NCI-H748 treated with DMSO at 0.1 percent for 48 hours (cell line): ENCODE measurements around the gene LRRC28.

Experiments
- DNase-seq: peaks from one replicate; lab custom pipeline; 2025; lab: John Stamatoyannopoulos, UW

The LRRC28 gene

GRCh38 chr15:99250001-99250400 lies 1.3 kb upstream of the LRRC28 start:
- no peak for DNase-seq

- DNase-seq, result no peak
These were observed 806 bp upstream of the LRRC28 start for GRCh38 chr15:99250494-99250856.

GRCh38 chr15:99252326-99252725 lies 1.0 kb downstream of the LRRC28 start:
- DNase-seq, result no peak

DNA sequence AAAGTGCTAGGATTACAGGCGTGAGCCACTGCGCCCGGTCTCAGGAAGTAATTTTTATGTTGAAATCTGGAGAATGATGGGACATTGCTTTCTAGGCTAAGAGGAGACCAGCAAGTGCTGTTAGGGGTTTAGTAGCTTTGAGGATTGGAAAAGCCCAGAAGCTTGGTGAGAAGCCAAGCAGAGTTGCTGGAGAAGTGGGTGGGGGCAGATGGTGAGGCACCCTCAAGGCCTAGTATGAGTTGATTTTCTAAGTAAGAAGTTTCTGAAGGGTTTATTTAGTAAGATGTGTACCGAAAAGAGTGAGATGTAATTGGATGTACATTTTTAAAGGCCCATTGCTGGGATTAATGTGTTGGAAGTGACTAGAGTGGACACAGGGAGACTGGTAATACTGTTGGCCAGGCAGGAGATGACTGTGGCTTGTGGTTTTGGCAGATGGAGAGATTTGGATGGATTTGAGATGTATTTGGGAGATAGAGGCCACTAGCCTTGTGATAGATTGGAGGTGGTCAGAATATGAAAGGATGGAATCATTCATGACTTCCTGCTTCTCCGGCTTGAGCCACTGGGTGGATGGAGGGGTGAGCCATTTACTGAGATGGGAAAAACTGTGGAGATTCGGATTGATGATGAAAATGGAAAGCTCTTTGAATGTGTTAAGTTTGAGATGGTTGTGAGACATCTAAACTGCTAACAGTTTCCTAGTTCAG lies 2.3 kb downstream of the LRRC28 start:
- no peak for DNase-seq

GRCh38 chr15:99257107-99257750 lies 5.9 kb downstream of the LRRC28 start:
- DNase-seq, result no peak

GRCh38 chr15:99264125-99264524 lies 12.8 kb downstream of the LRRC28 start:
- no peak for DNase-seq

DNA sequence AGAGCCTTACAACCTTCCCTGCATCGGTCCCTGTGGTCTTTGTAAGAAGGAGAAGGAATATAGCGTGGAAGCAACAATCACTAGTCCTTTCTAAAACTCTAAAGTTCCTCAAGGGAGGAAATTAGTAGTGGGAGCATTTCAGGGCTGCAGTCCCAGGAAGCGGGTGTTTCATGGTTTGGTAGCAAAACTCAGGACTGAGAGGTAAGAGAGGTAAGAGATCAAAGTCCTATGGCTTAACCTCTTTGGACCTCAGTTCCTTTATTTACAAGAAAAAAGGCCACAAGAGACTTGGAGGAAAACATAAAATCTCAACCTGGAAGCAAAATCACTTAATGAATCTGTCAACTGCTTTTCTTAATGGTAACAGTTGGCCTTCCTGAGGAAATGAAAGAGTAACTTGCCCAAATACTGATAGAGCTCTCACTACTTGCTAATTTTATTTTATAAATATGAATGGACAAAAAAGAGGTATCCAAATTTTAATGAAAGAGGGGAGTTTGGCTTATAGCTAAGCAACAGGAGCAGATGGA lies 14.3 kb downstream of the LRRC28 start:
- DNase-seq, result no peak

DNA sequence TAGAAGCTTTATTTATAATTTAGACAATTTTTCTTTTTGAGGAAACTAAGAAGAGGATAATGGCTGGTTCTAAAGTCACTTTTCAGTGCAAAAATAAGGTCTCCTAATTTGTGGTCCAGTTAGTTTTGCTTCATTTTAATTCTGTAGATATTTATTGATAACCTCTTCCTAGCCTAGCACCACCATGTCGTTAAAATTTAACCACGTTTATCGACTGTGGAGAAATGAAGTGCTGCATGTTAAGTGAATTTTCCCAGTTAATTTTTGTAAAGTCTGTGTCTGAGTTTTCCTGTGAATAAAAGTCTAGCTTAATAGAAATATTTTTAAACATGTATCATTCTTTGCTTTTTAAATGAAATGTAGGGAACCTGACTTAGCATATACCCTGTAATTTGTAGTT lies 16.7 kb downstream of the LRRC28 start:
- no peak for DNase-seq

DNA sequence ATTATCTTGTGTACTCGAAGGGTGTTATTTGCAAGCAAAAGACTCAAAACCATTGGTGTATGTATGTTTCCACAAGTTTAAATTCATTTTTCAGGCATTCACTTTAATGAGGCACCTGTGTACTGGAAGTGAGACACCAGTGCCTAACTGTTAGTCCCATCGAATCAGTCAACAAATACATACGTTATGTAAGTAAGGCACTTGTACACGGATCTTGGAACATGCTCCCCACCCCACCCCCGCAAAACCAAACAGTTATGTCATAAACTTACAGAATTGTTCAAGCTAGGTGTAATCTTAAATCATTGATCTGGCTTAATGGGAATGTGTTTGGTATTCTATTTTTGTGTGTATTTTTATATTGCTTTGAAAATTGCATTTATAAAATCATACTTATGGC lies 17.1 kb downstream of the LRRC28 start:
- DNase-seq, result no peak

DNA sequence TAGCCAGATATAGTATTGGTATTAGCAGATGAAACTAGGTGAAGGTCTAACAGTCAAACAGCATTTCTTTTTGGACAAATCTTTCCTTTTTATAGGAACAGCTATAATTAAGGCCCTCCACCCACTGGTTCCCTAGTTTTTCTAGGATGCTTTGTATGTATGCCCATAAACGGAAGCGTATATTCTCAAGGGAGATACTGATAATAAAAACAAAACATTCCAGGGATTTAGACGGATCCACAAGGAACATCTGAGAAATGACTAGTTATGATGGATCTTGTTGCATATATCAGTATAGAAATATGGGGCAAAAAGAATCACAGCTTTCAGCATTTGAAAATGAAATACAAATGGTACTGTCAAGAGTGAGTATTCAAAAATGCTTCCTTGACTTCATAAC lies 22.5 kb downstream of the LRRC28 start:
- DNase-seq, result no peak

DNA sequence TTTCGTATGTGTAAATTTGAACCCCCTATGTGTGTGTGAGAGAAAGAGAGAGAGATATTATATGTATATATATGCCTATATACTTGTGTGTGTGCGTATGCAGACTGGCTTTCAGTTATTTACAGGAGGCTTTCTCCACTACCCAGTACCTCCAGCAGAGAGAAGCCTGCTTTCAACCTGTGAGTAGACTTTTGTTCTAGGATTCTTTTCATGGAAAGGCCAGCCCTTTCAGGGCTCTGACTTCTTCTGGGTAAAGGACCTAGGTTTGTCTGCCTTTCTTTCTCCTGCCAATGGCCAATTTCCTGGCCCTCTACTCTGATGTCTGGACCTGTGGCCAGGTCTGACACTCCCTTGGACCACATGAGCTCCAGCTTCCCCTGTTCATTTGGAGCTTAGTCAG lies 23.8 kb downstream of the LRRC28 start:
- DNase-seq, result no peak

DNA sequence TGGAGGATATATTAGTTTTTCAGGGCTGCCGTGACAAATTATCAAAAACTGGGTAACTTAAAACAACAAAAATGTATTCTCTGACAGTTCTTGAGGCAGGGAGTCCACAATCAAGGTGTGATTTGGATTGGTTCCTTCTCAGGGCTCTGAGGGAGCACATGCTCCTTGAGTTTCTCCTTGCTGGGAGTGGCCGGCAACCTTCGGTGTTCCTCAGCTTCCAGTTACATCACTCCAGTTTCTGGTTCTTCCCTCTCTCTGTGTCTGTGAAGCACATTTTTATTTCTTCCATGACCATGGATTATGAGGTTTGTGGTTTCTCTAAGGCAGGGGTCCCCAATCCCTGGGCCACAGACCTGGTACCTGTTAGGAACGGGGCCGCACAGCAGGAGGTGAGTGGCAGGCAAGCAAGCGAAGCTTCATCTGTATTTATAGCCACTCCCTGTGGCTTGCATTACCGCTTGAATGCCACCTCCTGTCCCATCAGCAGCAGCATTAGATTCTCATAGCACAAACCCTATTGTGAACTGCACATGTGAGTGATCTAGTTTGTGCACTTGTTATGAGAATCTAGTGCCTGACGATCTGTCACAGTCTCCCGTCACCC lies 24.3 kb downstream of the LRRC28 start:
- DNase-seq, result no peak

DNA sequence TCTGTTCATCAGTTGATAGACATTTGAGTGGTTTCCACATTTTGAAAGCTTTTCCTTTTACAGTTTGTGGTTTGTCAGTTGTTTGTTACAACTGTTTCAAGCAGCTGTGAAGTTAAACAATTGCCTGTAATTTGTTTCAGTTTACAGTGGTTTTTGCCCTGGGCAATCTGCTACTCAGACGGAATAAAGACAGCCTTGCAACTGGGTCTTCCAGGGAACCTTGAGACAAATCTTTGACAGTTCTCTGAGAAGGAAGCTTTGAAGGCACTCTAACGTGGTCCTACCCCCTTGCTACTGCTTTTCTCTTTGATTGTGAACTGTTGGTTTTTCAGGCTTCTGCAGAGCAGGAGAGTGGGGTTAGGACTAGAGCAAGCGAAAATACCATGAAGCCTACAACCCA lies 28.0 kb downstream of the LRRC28 start:
- DNase-seq, result no peak

DNA sequence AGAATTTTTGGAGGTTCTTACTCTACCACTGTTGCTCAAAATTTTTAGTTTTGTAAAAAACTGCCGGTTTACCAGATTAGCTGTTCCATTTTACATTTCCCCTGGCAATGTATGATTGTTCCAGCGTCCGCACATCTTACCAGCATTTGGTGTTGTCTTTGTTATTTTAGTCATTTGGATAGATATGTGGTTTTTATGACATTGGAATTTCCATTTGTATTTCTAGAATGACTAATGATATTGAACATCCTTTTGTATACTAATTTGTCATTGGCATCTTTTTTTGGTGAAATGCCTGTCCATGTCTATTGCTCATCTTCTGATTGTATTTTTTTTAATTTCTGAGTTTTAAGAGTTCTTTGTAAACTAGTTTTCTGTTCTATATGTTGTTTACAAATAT lies 28.5 kb downstream of the LRRC28 start:
- DNase-seq, result no peak

DNA sequence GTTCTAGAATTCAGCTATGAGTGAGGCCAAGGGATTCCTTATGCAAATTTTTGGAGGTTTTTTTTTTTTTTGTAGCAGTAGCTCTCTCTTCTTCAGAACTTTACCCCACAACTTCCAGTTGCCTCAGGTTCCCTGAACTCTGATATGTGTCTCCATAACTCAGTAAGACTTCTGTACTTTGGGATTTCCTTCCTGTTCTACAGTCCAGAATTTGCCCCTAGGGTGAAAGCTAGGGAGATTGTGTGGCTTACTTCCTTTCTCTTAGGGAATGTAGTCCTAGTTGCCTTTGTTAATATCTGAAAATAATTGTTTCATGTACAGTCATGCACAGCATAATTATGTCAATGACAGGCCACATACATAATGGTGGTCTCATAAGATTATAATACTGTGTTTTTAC lies 30.8 kb downstream of the LRRC28 start:
- no peak for DNase-seq

DNA sequence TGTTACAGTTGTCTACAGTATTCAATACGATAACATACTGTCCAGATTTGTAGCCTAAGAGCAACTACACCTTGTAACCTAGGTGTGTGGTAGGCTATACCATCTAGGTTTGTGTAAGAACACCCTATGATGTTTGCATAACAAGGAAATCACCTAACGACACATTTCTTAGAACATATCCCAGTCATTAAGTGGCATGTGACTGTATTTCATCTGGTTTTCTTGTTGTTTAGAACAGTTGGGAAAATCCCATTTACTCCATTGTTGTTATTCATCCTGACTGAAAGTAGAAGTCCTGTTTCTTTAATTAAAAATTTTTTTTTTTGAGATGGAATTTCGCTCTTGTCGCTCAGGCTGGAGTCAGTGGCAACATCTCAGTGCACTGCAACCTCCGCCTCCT lies 31.3 kb downstream of the LRRC28 start:
- DNase-seq, result no peak

- DNase-seq, result no peak
These were observed 32.4 kb downstream of the LRRC28 start for GRCh38 chr15:99283717-99284116.

DNA sequence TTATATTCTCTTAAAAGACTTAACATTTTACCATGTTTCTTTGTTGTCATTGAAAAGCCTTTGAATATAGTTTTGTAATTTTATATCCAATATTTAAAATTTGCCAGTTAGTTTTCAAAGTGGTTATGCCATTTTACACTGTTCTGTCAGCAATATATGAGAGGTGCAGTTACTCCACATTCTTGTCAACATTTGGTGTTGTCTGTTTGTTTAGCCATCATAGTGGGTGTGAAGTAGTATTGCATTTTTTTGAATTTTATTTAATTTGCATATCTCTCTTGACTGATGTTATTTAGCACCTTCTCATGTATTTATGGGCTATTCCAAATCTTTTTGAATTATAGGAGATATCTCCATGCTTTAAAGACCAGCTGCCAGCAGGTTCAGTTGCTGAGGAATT lies 40.4 kb downstream of the LRRC28 start:
- DNase-seq, result no peak

GRCh38 chr15:99295840-99296239 lies 44.6 kb downstream of the LRRC28 start:
- no peak for DNase-seq

- no peak for DNase-seq
These were observed 45.1 kb downstream of the LRRC28 start for GRCh38 chr15:99296386-99296785.

GRCh38 chr15:99303907-99304306 lies 52.6 kb downstream of the LRRC28 start:
- DNase-seq, result peak; percentile 12

GRCh38 chr15:99305761-99306505 lies 54.7 kb downstream of the LRRC28 start:
- DNase-seq, result no peak
